ENCODE measurements around the gene TTC9B. TPM values are rescaled to one million over a fixed set of nuclear protein-coding genes. Genes with fewer than 3 reads are reported as not detected.

The TTC9B gene
- total and polyA plus RNA-seq, 4 donors = 0.14 TPM; not detected in 3

DNA sequence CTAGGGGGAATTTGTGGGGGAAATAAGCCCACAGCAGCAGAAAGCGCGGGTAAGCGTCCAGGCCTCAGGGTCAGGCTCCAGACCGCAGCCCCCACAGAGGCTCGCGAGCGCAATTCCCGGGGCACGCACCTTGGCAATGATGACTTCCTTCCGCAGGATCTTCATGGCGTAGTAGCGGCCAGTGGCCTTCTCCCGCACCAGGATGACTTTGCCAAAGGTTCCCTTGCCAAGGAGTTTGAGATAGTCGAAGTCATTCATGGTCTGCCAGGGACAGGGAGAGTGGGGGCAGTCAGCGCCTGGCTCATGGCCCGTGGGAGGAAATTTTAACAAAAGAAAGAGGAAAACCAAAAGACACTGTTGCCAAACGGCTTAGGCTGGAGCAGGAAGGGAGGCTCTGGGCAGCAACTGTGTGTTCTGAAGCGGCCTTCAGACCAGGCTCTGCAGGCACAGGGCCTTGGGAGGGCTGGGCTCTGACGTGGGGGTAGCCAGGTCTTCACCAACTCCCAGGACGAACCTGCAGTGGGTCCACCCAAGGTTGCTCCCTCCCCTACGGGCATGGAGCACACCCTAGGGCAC is 23.7 kb upstream of the TTC9B start:
- H3K9me3 ChIP-seq (ENCODE audit: control insufficient read depth in 4 of 4, low read length in 3 of 4) = no peaks in the 10 kb centered on the region
- peaks cover 0 to 23% (median 13%) of the 10 kb centered on the region in 4 donors for H3K4me1 ChIP-seq (ENCODE audit: control insufficient read depth in 4 of 4, insufficient read depth in 4 of 4, low read length in 3 of 4)
- H3K4me3 ChIP-seq (ENCODE audit: low read depth in 1 of 3, low read length in 3 of 3) = no peak overlapping the region
- H3K27me3 ChIP-seq (ENCODE audit: control insufficient read depth in 4 of 4, insufficient read depth in 4 of 4, low read length in 3 of 4) = no peaks in the 10 kb centered on the region
- DNase-seq (ENCODE audit: low spot score) = no peak
- H3K36me3 ChIP-seq (ENCODE audit: control insufficient read depth in 4 of 4, insufficient read depth in 3 of 4, low read depth in 1 of 4, low read length in 3 of 4) = peaks cover 19 to 46% (median 34%) of the 10 kb centered on the region in 4 donors
- whole genome bisulfite sequencing = 70% methylated on average over 21 of the region's 21 CpGs
- TF ChIP-seq SP1 (IDR thresholded peaks at IDR 0.05) (peak; percentile 18), TAF1 (conservative IDR thresholded peaks at IDR 0.05) (no peak), HNF4G (IDR thresholded peaks at IDR 0.05) (no peak), NR2F2 (IDR thresholded peaks at IDR 0.05) (peak; percentile 96), YY1 (IDR thresholded peaks at IDR 0.05) (no peak)
- TF ChIP-seq, protein P1, sequence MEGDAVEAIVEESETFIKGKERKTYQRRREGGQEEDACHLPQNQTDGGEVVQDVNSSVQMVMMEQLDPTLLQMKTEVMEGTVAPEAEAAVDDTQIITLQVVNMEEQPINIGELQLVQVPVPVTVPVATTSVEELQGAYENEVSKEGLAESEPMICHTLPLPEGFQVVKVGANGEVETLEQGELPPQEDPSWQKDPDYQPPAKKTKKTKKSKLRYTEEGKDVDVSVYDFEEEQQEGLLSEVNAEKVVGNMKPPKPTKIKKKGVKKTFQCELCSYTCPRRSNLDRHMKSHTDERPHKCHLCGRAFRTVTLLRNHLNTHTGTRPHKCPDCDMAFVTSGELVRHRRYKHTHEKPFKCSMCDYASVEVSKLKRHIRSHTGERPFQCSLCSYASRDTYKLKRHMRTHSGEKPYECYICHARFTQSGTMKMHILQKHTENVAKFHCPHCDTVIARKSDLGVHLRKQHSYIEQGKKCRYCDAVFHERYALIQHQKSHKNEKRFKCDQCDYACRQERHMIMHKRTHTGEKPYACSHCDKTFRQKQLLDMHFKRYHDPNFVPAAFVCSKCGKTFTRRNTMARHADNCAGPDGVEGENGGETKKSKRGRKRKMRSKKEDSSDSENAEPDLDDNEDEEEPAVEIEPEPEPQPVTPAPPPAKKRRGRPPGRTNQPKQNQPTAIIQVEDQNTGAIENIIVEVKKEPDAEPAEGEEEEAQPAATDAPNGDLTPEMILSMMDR (IDR thresholded peaks at IDR 0.05; ENCODE audit: low read depth, low read length, missing input control) = no peak
- H3K9ac ChIP-seq (ENCODE audit: low read depth in 1 of 2, low read length in 2 of 2) = no peak overlapping the region
- H3K27ac ChIP-seq (ENCODE audit: low read depth in 1 of 2, low read length in 2 of 2) = no peak overlapping the region

DNA sequence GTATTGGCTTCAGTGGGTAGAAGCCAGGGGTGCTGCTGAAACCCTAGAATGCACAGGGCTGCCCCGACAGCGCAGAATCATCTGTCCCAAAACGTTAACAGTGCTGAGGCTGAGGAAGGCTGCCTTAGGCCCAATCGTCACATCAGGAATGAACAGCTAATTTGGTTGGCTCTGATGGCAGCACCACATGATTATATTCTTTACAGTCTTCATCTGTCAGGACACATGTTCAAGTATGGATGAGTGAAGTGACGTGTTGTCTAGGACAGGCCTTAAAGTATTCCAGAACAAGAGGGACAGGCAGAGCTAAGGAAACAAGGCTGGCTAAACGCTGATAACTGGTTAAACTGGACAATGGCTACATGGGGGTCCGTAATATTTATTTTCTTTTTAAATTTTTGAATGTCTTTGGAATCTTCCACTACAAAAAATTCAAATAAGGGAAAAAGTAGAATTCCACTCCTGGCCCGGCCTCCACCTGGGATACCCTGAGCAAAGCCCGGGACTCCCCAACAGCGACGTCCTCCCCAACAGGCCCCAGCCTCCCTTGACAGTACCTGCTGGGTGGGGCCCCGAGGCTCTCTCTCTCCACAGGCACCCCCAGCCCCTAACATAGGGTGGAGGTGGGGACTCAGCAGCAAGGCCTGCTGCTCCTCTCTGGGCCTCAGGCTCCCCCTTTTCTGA is 23.1 kb upstream of the TTC9B start:
- TF ChIP-seq FOXA2 (IDR thresholded peaks at IDR 0.05) = no peak
- no peak for TF ChIP-seq ZBTB33 (IDR thresholded peaks at IDR 0.05)
- TF ChIP-seq, protein P1 (IDR thresholded peaks at IDR 0.05; ENCODE audit: low read depth, low read length, missing input control) = no peak
- TF ChIP-seq TAF1 (conservative IDR thresholded peaks at IDR 0.05) = no peak
- no peak for TF ChIP-seq RAD21 (IDR thresholded peaks at IDR 0.05)
- no peak for TF ChIP-seq YY1 (IDR thresholded peaks at IDR 0.05)
- TF ChIP-seq MAX (IDR thresholded peaks at IDR 0.05) = no peak
- no peak for TF ChIP-seq EGR1 (IDR thresholded peaks at IDR 0.05; ENCODE audit: low read depth in 2 of 2)
- TF ChIP-seq RXRA (IDR thresholded peaks at IDR 0.05) = no peak
- TF ChIP-seq JUND (IDR thresholded peaks at IDR 0.05) = no peak
- no peak for TF ChIP-seq SP1 (IDR thresholded peaks at IDR 0.05)
- TF ChIP-seq HNF4A (conservative IDR thresholded peaks at IDR 0.05) = no peak
- TF ChIP-seq, protein P2, sequence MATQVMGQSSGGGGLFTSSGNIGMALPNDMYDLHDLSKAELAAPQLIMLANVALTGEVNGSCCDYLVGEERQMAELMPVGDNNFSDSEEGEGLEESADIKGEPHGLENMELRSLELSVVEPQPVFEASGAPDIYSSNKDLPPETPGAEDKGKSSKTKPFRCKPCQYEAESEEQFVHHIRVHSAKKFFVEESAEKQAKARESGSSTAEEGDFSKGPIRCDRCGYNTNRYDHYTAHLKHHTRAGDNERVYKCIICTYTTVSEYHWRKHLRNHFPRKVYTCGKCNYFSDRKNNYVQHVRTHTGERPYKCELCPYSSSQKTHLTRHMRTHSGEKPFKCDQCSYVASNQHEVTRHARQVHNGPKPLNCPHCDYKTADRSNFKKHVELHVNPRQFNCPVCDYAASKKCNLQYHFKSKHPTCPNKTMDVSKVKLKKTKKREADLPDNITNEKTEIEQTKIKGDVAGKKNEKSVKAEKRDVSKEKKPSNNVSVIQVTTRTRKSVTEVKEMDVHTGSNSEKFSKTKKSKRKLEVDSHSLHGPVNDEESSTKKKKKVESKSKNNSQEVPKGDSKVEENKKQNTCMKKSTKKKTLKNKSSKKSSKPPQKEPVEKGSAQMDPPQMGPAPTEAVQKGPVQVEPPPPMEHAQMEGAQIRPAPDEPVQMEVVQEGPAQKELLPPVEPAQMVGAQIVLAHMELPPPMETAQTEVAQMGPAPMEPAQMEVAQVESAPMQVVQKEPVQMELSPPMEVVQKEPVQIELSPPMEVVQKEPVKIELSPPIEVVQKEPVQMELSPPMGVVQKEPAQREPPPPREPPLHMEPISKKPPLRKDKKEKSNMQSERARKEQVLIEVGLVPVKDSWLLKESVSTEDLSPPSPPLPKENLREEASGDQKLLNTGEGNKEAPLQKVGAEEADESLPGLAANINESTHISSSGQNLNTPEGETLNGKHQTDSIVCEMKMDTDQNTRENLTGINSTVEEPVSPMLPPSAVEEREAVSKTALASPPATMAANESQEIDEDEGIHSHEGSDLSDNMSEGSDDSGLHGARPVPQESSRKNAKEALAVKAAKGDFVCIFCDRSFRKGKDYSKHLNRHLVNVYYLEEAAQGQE (IDR thresholded peaks at IDR 0.05) = no peak
- TF ChIP-seq, protein P3, sequence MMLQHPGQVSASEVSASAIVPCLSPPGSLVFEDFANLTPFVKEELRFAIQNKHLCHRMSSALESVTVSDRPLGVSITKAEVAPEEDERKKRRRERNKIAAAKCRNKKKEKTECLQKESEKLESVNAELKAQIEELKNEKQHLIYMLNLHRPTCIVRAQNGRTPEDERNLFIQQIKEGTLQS (IDR thresholded peaks at IDR 0.05) = no peak
- no peak for TF ChIP-seq NR2F2 (IDR thresholded peaks at IDR 0.05)
- no peak for TF ChIP-seq GABPA (IDR thresholded peaks at IDR 0.05 in 1 of 2, conservative IDR thresholded peaks at IDR 0.05 in 1 of 2)
- no peak for TF ChIP-seq FOXA1 (IDR thresholded peaks at IDR 0.05)
- no peak for TF ChIP-seq HNF4G (IDR thresholded peaks at IDR 0.05)
- Histone ChIP-seq H3K4me1 (ENCODE audit: control insufficient read depth in 4 of 4, insufficient read depth in 4 of 4, low read length in 3 of 4) (peaks cover 0 to 17% (median 7%) of the 10 kb centered on the region in 4 donors), H3K9me3 (ENCODE audit: control insufficient read depth in 4 of 4, low read length in 3 of 4) (no peaks in the 10 kb centered on the region), H3K4me3 (ENCODE audit: low read depth in 1 of 3, low read length in 3 of 3) (no peak overlapping the region), H3K36me3 (ENCODE audit: control insufficient read depth in 4 of 4, insufficient read depth in 3 of 4, low read depth in 1 of 4, low read length in 3 of 4) (peaks cover 19 to 52% (median 38%) of the 10 kb centered on the region in 4 donors), H3K9ac (ENCODE audit: low read depth in 1 of 2, low read length in 2 of 2) (no peak overlapping the region), H3K27ac (ENCODE audit: low read depth in 1 of 2, low read length in 2 of 2) (no peak overlapping the region), H3K27me3 (ENCODE audit: control insufficient read depth in 4 of 4, insufficient read depth in 4 of 4, low read length in 3 of 4) (no peaks in the 10 kb centered on the region)
- WGBS = 90% methylated on average over 12 of the region's 12 CpGs
- DNase-seq (ENCODE audit: low spot score) = no peak

Data from liver (tissue), 9 donors.